Activated CD4-positive, alpha-beta T cell treated with anti-CD3 and anti-CD28 coated beads, Interleukin-2, Interleukin-4, amounts not matched to agents 100 ng/mL and 50 ng/mL, durations not matched to agents 16 hours and 8 hours (primary cell): Measurements from ENCODE around the gene EXD3.
"Not testable (repeated sequence)": the region's sequence is repeated elsewhere in the genome, so short reads cannot be mapped to it uniquely, and the experiment has no call there.

Experiments used
- DNase-seq: peaks from one replicate; pipeline ENCODE4 v3.0.0-alpha.2; 2020; ENCODE audit warnings: low spot score

Gene EXD3

GRCh38 chr9:137339045-137339907 lies 83.7 kb downstream of the EXD3 start:
- no peak for DNase-seq

- DNase-seq = no peak
These were observed 86.2 kb downstream of the EXD3 start for GRCh38 chr9:137336735-137337134.

GRCh38 chr9:137333016-137333671 lies 89.8 kb downstream of the EXD3 start:
- no peak for DNase-seq

- no peak for DNase-seq
These were observed 91.0 kb downstream of the EXD3 start for GRCh38 chr9:137331929-137332328.

GRCh38 chr9:137330689-137331088 lies 92.3 kb downstream of the EXD3 start:
- DNase-seq = no peak

DNA sequence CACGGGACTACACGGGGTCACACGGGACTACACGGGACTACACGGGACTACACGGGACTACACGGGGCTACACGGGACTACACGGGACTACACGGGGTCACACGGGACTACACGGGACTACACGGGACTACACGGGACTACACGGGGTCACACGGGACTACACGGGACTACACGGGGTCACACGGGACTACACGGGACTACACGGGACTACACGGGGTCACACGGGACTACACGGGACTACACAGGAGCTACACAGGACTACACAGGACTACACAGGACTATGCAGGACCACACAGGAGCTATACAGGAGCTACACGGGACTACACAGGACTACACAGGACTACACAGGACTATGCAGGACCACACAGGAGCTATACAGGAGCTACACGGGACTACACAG lies 93.4 kb downstream of the EXD3 start:
- not testable (repeated sequence) for DNase-seq

DNA sequence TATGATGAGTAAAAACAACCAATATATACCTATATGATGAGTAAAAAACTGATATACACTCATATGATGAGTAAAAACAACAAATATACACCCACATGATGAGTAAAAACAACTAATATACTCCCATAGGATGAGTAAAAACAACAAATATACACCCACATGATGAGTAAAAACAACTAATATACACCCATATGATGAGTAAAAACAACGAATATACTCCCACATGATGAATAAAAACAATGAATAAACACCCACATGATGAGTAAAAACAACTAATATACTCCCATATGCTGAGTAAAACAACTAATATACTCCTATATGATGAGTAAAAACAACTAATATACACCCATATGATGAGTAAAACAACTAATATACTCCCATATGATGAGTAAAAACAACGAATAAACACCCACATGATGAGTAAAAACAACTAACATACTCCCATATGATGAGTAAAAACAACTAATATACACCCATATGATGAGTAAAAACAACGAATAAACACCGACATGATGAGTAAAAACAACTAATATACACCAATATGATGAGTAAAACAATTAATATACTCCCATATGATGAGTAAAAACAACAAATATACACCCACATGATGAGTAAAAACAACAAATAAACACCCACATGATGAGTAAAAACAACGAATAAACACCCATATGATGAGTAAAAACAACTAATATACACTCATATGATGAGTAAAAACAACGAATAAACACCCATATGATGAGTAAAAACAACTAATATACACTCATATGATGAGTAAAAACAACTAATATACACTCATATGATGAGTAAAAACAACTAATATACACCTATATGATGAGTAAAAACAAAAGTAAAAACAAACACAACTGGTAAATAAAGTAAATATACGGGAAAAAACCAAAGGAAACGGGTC lies 95.1 kb downstream of the EXD3 start:
- peak; percentile 39 for DNase-seq

GRCh38 chr9:137326445-137327065 lies 96.4 kb downstream of the EXD3 start:
- DNase-seq = no peak

DNA sequence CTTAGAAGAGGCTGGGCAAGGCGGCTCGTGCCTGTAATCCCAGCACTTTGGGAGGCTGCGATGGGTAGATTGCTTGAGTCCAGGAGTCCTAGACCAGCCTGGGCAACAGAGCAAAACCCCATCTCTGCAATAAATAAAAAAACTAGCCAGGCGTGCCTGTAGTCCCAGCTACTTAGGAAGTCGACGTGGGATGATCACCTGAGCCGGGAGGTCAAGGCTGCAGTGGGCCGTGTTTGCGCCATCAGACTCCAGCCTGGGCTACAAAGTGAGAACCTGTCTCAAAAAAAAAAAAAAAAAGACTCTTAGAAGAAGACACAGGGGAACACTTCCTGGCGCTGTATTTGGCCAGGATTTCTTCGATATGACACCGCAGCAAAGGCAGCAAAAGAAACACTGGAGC lies 97.2 kb downstream of the EXD3 start:
- no peak for DNase-seq

DNA sequence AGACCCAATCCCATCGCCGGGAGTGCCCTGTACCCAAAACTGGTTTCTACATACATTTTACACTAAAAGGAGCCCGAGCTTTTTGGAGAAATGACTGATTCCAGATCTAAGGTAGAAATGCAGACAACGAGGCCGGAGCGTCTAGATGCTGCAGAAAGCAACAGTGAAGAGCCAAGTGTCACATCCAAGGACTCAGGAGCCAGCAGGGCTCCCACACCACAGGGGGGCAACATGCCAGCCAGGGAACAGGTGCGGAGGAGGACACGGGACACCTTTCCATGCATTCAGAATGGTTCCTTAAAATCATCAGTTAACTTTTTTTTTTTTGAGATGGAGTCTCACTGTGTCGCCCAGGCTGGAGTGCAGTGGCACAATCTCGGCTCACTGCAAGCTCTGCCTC lies 97.8 kb downstream of the EXD3 start:
- DNase-seq = no peak

GRCh38 chr9:137323531-137324331 lies 99.2 kb downstream of the EXD3 start:
- DNase-seq = no peak

GRCh38 chr9:137321726-137322361 lies 101.1 kb downstream of the EXD3 start:
- no peak for DNase-seq

DNA sequence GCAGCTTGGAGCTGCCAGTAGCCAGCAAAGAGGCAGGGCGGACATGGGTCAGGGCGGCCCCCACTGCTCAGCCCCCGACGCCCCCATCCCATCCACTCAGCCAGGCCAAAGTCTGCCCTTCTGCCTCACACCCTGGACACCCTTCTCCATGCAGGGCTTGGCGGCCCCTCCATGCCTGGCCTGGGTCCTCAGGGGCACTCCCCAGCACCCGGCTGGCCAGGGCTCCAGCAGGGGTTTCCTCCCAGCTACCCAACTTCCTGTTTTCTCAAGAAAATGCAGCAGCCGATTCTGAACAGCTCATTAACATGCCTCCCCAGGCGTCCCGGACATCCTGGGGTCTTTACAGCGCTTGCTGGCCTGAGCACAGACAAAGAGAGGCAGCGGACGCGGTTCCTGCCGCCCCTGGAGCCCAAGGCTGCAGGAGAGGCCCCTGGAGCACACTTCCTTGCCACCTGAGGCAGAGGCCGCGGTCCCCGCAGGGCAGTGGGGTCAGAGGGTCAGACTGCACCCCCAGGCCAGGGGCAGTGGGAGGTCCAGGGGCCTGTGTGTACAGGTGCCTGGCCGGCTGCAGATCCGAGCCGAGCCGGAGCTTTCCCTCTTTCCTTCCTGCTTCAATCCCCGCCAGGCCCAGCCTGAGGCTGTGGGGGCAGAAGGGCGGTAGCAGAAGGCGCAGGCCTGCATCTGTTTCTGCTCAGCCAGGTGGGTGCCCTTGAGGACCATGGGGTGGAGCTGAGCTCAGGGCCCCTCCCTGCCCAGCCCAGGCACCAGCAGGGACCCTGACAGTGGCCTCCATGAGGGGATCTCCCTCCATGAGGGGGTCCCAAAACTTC lies 102.2 kb downstream of the EXD3 start:
- no peak for DNase-seq

DNA sequence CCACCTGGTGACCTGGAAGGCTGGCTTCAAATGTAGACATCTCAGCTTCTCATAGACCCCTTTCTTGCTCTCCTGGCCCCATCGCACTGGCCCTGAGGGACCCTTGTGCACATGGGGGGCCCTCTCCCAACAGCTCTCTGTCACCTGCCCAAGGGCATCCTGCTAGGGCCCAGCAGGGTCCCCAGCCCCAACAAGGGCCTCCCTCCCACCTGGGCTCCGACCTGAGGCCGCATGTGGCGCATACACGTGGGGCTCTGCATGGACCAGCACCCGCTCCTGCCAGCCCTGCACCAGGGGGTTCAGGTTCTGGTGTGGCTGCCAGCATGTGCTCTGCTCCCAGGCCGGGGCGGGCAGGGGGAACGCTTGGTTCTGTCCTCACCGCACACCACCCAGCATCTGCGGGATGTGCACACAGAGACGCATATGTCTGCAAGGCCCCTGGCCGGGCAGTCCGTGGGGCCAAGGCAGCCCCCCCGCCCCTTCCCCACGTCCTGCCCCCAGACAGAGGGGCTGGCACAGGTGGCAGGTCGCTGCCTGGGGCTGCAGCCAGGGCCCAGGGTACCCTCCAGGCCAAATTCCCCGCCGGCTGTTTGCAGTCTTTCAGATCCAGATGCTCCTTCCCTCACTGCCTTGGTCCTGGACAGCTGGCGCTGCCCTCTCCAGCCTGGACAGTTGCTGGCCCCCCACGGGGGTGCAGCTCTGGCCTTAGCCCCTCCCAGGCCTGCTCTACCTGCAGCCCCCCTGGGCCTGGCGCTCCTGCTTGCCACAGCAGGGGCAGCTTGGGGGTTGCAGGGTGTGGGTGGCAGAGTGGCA lies 103.0 kb downstream of the EXD3 start:
- no peak for DNase-seq

- no peak for DNase-seq
These were observed 103.8 kb downstream of the EXD3 start for GRCh38 chr9:137319011-137319738.

- DNase-seq = no peak
These were observed 104.4 kb downstream of the EXD3 start for GRCh38 chr9:137318602-137319001.

DNA sequence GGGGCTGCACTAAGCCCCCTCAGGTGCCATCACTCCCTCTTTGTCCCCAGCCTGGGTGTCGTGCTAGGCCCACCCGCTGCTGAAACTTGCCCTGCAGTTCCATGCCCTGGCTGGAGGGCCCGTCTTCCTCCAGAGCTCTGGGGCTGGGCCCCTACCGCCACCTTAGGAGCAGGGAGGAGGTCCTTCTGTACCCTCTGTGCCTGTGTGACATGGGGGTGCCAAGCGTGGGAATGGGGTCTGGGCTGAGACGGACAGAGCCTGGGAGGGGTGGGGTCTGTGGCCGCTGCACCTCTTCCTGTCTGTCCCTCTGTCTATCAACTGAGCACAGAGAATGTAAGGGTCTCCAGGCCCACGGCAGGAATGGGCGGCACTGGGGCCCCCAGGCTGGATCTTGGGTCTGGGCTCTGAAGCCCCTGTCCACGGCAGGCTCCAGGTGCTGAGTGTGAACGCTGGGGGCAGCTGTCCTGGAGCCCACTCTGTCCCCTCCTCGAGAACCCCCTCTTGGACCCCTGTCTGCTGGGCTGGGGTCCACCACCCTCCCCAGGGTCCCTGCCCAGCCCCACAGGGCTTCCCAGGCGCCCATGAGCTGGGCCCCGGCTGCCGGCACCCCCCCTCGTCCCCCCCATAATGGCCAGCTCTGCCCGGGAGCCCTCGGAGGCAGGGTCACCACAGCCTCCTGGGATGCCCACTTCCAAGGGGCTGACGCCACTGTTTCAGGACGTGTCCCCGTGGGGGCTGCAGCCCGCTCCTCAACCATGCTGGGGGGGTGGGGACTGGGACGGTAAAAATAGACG lies 105.0 kb downstream of the EXD3 start:
- DNase-seq = no peak
